Endothelial cell of umbilical vein (primary cell): ENCODE data around the gene MC2R. TPM values are rescaled to one million over a fixed set of nuclear protein-coding genes. Genes with fewer than 3 reads are reported as not detected.

ENCODE experiments used
- BruUV-seq: library from RNA; stranded (reverse); fragments of 400-500 nt; replicated peaks from 2 replicates; lab custom pipeline; 2021; lab: Mats Ljungman, UMichigan
- CTCF ChIA-PET: fragments of 300-600, 350-600 bp; sonication (Branson Sonifier 250); formaldehyde crosslinking; loops from one replicate; lab custom pipeline; 2021; ENCODE audit warnings: antibody characterized with exemption, inconsistent platforms; lab: Charles Lee
- POLR2A ChIA-PET: fragments of 300-600, 350-600 bp; sonication (Branson Sonifier 250); formaldehyde crosslinking; loops from one replicate; lab custom pipeline; 2021; ENCODE audit warnings: antibody characterized with exemption, inconsistent platforms; lab: Charles Lee
- DNase-seq: peaks from one replicate; pipeline ENCODE4 v3.0.0-alpha.2; 2011; ENCODE audit warnings: low read depth, low spot score
- FAIRE-seq: peaks from 2 replicates; lab custom pipeline; 2011; peaks lifted over from hg19 to GRCh38; lab: Jason Lieb, UNC
- H2AFZ ChIP-seq: 2 replicates; pipeline ENCODE4 v1.6.0; 2012; ENCODE audit warnings: low read depth, low read length, control low read depth, inconsistent platforms
- H3K27ac ChIP-seq: 2 replicates; pipeline ENCODE4 v1.5.1; 2011; ENCODE audit warnings: low read depth, mild to moderate bottlenecking, control low read depth, low read length, moderate library complexity; ENCODE audit not compliant: insufficient read depth
- H3K27me3 ChIP-seq, 2 experiments: 2 replicates each; pipeline versions ENCODE4 v1.6.0 to v1.6.1; 2011; ENCODE audit warnings: low read length in 2 of 2, mixed read lengths in 1 of 2; ENCODE audit not compliant: control insufficient read depth in 2 of 2, insufficient read depth in 2 of 2
- H3K36me3 ChIP-seq, 2 experiments: 2 replicates in 1 of 2; 3 replicates in 1 of 2; pipeline ENCODE4 v1.5.1; 2011; ENCODE audit warnings: low read length in 2 of 2, mild to moderate bottlenecking in 1 of 2, moderate library complexity in 1 of 2; ENCODE audit not compliant: control insufficient read depth in 2 of 2, insufficient read depth in 2 of 2; ENCODE audit errors: extremely low read depth in 1 of 2
- H3K4me1 ChIP-seq: 3 replicates; pipeline ENCODE4 v1.5.1; 2011; ENCODE audit warnings: mild to moderate bottlenecking, low read length; ENCODE audit not compliant: control insufficient read depth, insufficient read depth; ENCODE audit errors: extremely low read depth
- H3K4me2 ChIP-seq: 2 replicates; pipeline ENCODE4 v1.6.1; 2011; ENCODE audit warnings: low read length, control low read depth, mixed read lengths; ENCODE audit not compliant: insufficient read depth
- H3K4me3 ChIP-seq, 3 experiments: fragments of 200-600 bp in 1 of 3; sonication (generic), shearing (Covaris generic) in 1 of 3; replicated peaks in 1 of 3; 2 replicates each; pipeline ENCODE4 v1.5.1; 2011 to 2016; ENCODE audit warnings: control low read depth in 3 of 3, low read length in 3 of 3, mild to moderate bottlenecking in 2 of 3, inconsistent platforms in 1 of 3, low read depth in 1 of 3, moderate library complexity in 1 of 3; ENCODE audit not compliant: insufficient read depth in 1 of 3
- H3K79me2 ChIP-seq: 2 replicates; pipeline ENCODE4 v1.6.0; 2012; ENCODE audit warnings: low read length, inconsistent platforms; ENCODE audit not compliant: control insufficient read depth, insufficient read depth
- H3K9ac ChIP-seq: replicated peaks from 2 replicates; pipeline ENCODE3; 2011; ENCODE audit warnings: low read length, control low read depth; ENCODE audit not compliant: insufficient read depth; ENCODE audit errors: extremely low read depth
- H3K9me1 ChIP-seq: replicated peaks from 3 replicates; pipeline ENCODE4 v1.6.0; 2011; ENCODE audit warnings: mild to moderate bottlenecking, low read length; ENCODE audit not compliant: control insufficient read depth, insufficient read depth; ENCODE audit errors: extremely low read depth
- H3K9me3 ChIP-seq: replicated peaks from 2 replicates; pipeline ENCODE4 v1.5.1; 2012; ENCODE audit warnings: low read length, inconsistent platforms; ENCODE audit not compliant: control insufficient read depth, insufficient read depth
- H4K20me1 ChIP-seq: replicated peaks from 2 replicates; pipeline ENCODE3; 2011; ENCODE audit warnings: mild to moderate bottlenecking, low read length; ENCODE audit not compliant: control insufficient read depth, insufficient read depth; ENCODE audit errors: extremely low read depth
- CTCF ChIP-seq, 2 donors: IDR thresholded peaks; 1 replicate in 1 of 2; 2 replicates in 1 of 2; pipeline ENCODE4 v1.5.1; 2011; ENCODE audit warnings: low read length in 2 of 2, mild to moderate bottlenecking in 2 of 2, moderate library complexity in 2 of 2, control low read depth in 1 of 2, inconsistent platforms in 1 of 2, low read depth in 1 of 2; ENCODE audit not compliant: insufficient read depth in 1 of 2; ENCODE audit errors: extremely low read depth in 1 of 2
- EZH2 ChIP-seq: IDR thresholded peaks from 2 replicates; pipeline ENCODE4 v1.6.1; 2012; ENCODE audit warnings: borderline replicate concordance, low read depth, mild to moderate bottlenecking, moderate library complexity, low read length, inconsistent platforms; ENCODE audit not compliant: severe bottlenecking
- FOS ChIP-seq: IDR thresholded peaks from 2 replicates; pipeline ENCODE4 v1.6.1; 2011; ENCODE audit warnings: mild to moderate bottlenecking, low read length, moderate library complexity, borderline replicate concordance; ENCODE audit not compliant: insufficient read depth
- GATA2 ChIP-seq: IDR thresholded peaks from 2 replicates; pipeline ENCODE4 v1.7.0; 2011; ENCODE audit warnings: low read depth, mild to moderate bottlenecking, moderate library complexity, mixed read lengths, low read length; ENCODE audit not compliant: insufficient read length, insufficient read depth
- JUN ChIP-seq: IDR thresholded peaks from 2 replicates; pipeline ENCODE4 v1.6.1; 2011; ENCODE audit warnings: borderline replicate concordance, low read depth; ENCODE audit not compliant: insufficient read length, insufficient read depth
- MAX ChIP-seq: IDR thresholded peaks from 2 replicates; pipeline ENCODE4 v1.6.1; 2011; ENCODE audit not compliant: insufficient read depth, insufficient read length
- MYC ChIP-seq: IDR thresholded peaks from one replicate; pipeline ENCODE4 v1.6.1; 2011; ENCODE audit warnings: mild to moderate bottlenecking, low read depth, low read length
- POLR2A ChIP-seq: IDR thresholded peaks from 2 replicates; pipeline ENCODE4 v1.6.1; 2012; ENCODE audit warnings: low read depth, mild to moderate bottlenecking, control low read depth, low read length
- POLR2AphosphoS5 ChIP-seq: IDR thresholded peaks from 2 replicates; pipeline ENCODE4 v1.6.1; 2012; ENCODE audit warnings: low read depth, mild to moderate bottlenecking, control low read depth, low read length, moderate library complexity; ENCODE audit not compliant: insufficient read depth
- dilution Hi-C: fragments of 300-500 bp; cut with MboI; formaldehyde crosslinking; loops from one replicate; pipeline ENCODE4 v1.15.0; 2019; ENCODE audit warnings: low sequenced_read_pairs; ENCODE audit not compliant: extremely low pct_ligation_motif_present
- intact Hi-C: fragments of 100-400 bp; cut with micrococcal nuclease; formaldehyde crosslinking; loops from one replicate; pipeline ENCODE4 v1.10.0; 2022
- polyA plus RNA-seq, 4 experiments: library from polyadenylated mRNA; depleted of rRNA in 3 of 4; stranded (reverse) in 3 of 4; unstranded in 1 of 4; fragments of >200 nt; gene quantifications; 2 replicates each; pipeline versions ENCODE4 v1.2.1 to v1.2.3, GENCODE V29; 2011 to 2012; ENCODE audit warnings: missing spikeins in 1 of 4
- total RNA-seq: library from RNA; stranded (reverse); gene quantifications from 2 replicates; pipeline ENCODE4 v1.2.3, GENCODE V29; 2021

The MC2R gene
- total and polyA plus RNA-seq, 2 donors (not counting 3 experiments of a cell fraction or from before 2014, with no cell fraction given): not detected

DNA sequence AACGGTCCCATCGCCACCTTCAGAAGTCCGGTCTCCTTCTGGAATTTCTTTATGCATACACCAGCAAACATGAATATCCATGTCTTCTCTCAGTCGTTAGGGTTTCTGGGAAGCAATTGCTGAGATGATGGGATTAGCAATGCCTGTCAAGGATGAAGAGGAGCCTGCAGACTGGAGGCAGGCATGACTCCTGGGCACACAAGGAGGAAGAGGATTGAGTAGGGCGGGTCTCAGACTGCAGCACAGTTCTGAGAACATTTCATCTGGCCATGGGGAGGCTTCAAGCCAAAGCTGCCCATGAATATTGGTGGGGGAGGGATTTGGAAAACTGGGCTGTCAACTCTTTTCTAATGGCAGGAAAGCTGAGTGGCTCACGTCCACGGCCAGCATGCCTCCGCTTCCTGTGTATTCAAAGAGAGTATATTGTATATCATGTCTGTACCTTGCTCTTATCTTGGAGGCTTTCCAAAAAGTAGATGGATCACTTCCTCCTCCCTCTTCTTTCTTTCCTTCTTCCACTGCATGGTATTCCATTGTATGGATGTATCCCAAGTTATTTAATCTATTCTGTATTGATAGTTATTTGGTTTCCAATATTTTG, 24.5 kb downstream of the MC2R start:
- no peaks in the 10 kb centered on the region for H3K9me1 ChIP-seq
- intact Hi-C loops: no loop called here
- H3K79me2 ChIP-seq: no peaks in the 10 kb centered on the region
- ChIA-PET CTCF (no interaction called here), POLR2A (no interaction called here)
- DNase-seq: no peak
- H2AFZ ChIP-seq: no peak overlapping the region
- TF ChIP-seq EZH2: no peak
- TF ChIP-seq GATA2: no peak
- TF ChIP-seq POLR2A: no peak
- no peak for TF ChIP-seq CTCF (IDR thresholded peaks at IDR 0.05; ENCODE audit: extremely low read depth in 1 of 2, insufficient read depth in 1 of 2, low read depth in 1 of 2, low read length in 2 of 2)
- no peak for TF ChIP-seq MYC
- TF ChIP-seq JUN: no peak
- no peak for TF ChIP-seq MAX
- TF ChIP-seq FOS: no peak
- TF ChIP-seq POLR2AphosphoS5: no peak
- no peak overlapping the region for H3K9ac ChIP-seq
- no peaks in the 10 kb centered on the region for H4K20me1 ChIP-seq
- no peak for FAIRE-seq
- no peak overlapping the region for H3K27ac ChIP-seq
- H3K36me3 ChIP-seq: no peaks in the 10 kb centered on the region
- no peaks in the 10 kb centered on the region for H3K27me3 ChIP-seq
- dilution Hi-C loops: no loop called here
- no peak overlapping the region for H3K4me3 ChIP-seq
- H3K9me3 ChIP-seq: peaks cover 2% of the 10 kb centered on the region
- H3K4me1 ChIP-seq: no peaks in the 10 kb centered on the region
- no TSS peak for BruUV-seq
- no peak overlapping the region for H3K4me2 ChIP-seq
